H1 (cell line): ENCODE results near the gene NMT2. TPM values are rescaled to one million over a fixed set of nuclear protein-coding genes. Genes with fewer than 3 reads are reported as not detected.

Experiments
- CTCF ChIA-PET: fragments of 300-600 bp; sonication (Branson Sonifier 250); formaldehyde crosslinking; loops from one replicate; lab custom pipeline; 2021; ENCODE audit not compliant: partially characterized antibody; lab: Charles Lee
- POLR2A ChIA-PET: fragments of 300-600 bp; sonication (Branson Sonifier 250); formaldehyde crosslinking; loops from one replicate; lab custom pipeline; 2021; ENCODE audit warnings: inconsistent platforms; ENCODE audit not compliant: partially characterized antibody; lab: Charles Lee
- DNase-seq, 2 experiments: peaks; one replicate each; pipeline versions ENCODE4 v3.0.0 to v3.0.0-alpha.2; 2010 to 2022; ENCODE audit warnings: low spot score in 2 of 2, low read depth in 1 of 2, mixed read lengths in 1 of 2
- FAIRE-seq: peaks from 2 replicates; lab custom pipeline; 2011; peaks lifted over from hg19 to GRCh38; lab: Jason Lieb, UNC
- H2AFZ ChIP-seq: 2 replicates; pipeline ENCODE4 v1.8.1; 2012; ENCODE audit warnings: low read length, inconsistent platforms
- H2AK5ac ChIP-seq: 2 replicates; pipeline ENCODE4 v1.6.1; 2013; ENCODE audit warnings: low read depth, low read length
- H2BK120ac ChIP-seq: replicated peaks from 2 replicates; pipeline ENCODE3; 2013; ENCODE audit warnings: low read depth, low read length, inconsistent platforms
- H2BK12ac ChIP-seq: 2 replicates; pipeline ENCODE4 v1.6.1; 2013; ENCODE audit warnings: low read depth, low read length
- H2BK15ac ChIP-seq: 2 replicates; pipeline ENCODE4 v1.6.1; 2013; ENCODE audit warnings: low read length
- H2BK20ac ChIP-seq: 2 replicates; pipeline ENCODE4 v1.6.1; 2013; ENCODE audit warnings: low read length
- H2BK5ac ChIP-seq: 2 replicates; pipeline ENCODE4 v1.6.1; 2013; ENCODE audit warnings: low read depth, low read length
- H3K14ac ChIP-seq: 2 replicates; pipeline ENCODE4 v1.6.1; 2013; ENCODE audit warnings: inconsistent platforms; ENCODE audit not compliant: insufficient read length
- H3K18ac ChIP-seq: 2 replicates; pipeline ENCODE4 v1.6.1; 2013; ENCODE audit warnings: low read length; ENCODE audit errors: extremely low read depth
- H3K23ac ChIP-seq: 2 replicates; pipeline ENCODE4 v1.6.1; 2013; ENCODE audit warnings: inconsistent platforms; ENCODE audit not compliant: insufficient read length
- H3K23me2 ChIP-seq: 2 replicates; pipeline ENCODE4 v1.6.1; 2013; ENCODE audit warnings: low read depth, low read length
- H3K27ac ChIP-seq: 2 replicates; pipeline ENCODE4 v1.6.1; 2011; ENCODE audit warnings: low read depth, low read length, inconsistent platforms
- H3K27me3 ChIP-seq, 4 experiments: replicated peaks in 1 of 4; 1 replicate in 1 of 4; 2 replicates in 3 of 4; pipeline versions ENCODE4 v1.6.1 to v1.8.1; 2011 to 2013; ENCODE audit warnings: low read length in 3 of 4, mild to moderate bottlenecking in 3 of 4, inconsistent platforms in 2 of 4, mixed read lengths in 2 of 4, moderate library complexity in 1 of 4; ENCODE audit not compliant: control insufficient read depth in 3 of 4, insufficient read depth in 3 of 4; ENCODE audit errors: extremely low read depth in 1 of 4
- H3K36me3 ChIP-seq, 4 experiments: 2 replicates each; pipeline versions ENCODE4 v1.6.1 to v1.8.1; 2011 to 2013; ENCODE audit warnings: mild to moderate bottlenecking in 4 of 4, low read length in 3 of 4, moderate library complexity in 2 of 4, control low read depth in 1 of 4, inconsistent platforms in 1 of 4; ENCODE audit not compliant: insufficient read depth in 4 of 4, control insufficient read depth in 2 of 4
- H3K4ac ChIP-seq: replicated peaks from 2 replicates; pipeline ENCODE3; 2013; ENCODE audit warnings: low read length, low read depth, mixed read lengths, inconsistent platforms; ENCODE audit not compliant: insufficient read length
- H3K4me1 ChIP-seq, 4 experiments: replicated peaks in 1 of 4; 1 replicate in 1 of 4; 2 replicates in 3 of 4; pipeline versions ENCODE4 v1.6.1 to v1.8.1; 2011 to 2013; ENCODE audit warnings: low read length in 3 of 4, inconsistent platforms in 2 of 4, mixed read lengths in 1 of 4; ENCODE audit not compliant: insufficient read depth in 4 of 4, control insufficient read depth in 3 of 4
- H3K4me2 ChIP-seq, 2 experiments: 2 replicates each; pipeline versions ENCODE4 v1.6.1 to v1.8.1; 2011 to 2013; ENCODE audit warnings: low read depth in 2 of 2, low read length in 2 of 2, control low read depth in 1 of 2, inconsistent platforms in 1 of 2, mild to moderate bottlenecking in 1 of 2; ENCODE audit not compliant: insufficient read depth in 1 of 2
- H3K4me3 ChIP-seq, 4 experiments: fragments of 200-600, 300-600 bp in 1 of 4; sonication (generic), shearing (Covaris generic), sonication (Bioruptor Twin) in 1 of 4; 2 replicates each; pipeline versions ENCODE4 v1.5.1 to v1.8.1; 2011 to 2016; ENCODE audit warnings: low read length in 4 of 4, low read depth in 3 of 4, control low read depth in 2 of 4, inconsistent platforms in 2 of 4, mild to moderate bottlenecking in 2 of 4, mixed read lengths in 1 of 4, moderate library complexity in 1 of 4; ENCODE audit not compliant: insufficient read depth in 2 of 4; ENCODE audit errors: extremely low read depth in 1 of 4
- H3K56ac ChIP-seq: replicated peaks from 2 replicates; pipeline ENCODE3; 2013; ENCODE audit warnings: low read depth, mild to moderate bottlenecking, mixed read lengths, low read length, inconsistent platforms; ENCODE audit not compliant: insufficient read length
- H3K79me1 ChIP-seq: 2 replicates; pipeline ENCODE4 v1.6.1; 2013; ENCODE audit warnings: low read depth, low read length, control low read depth
- H3K79me2 ChIP-seq, 2 experiments: 2 replicates each; pipeline versions ENCODE4 v1.6.1 to v1.8.1; 2012 to 2013; ENCODE audit warnings: low read length in 2 of 2, mild to moderate bottlenecking in 2 of 2, inconsistent platforms in 1 of 2; ENCODE audit not compliant: insufficient read depth in 2 of 2, control insufficient read depth in 1 of 2
- H3K9ac ChIP-seq, 4 experiments: replicated peaks in 1 of 4; 1 replicate in 1 of 4; 2 replicates in 3 of 4; pipeline versions ENCODE4 v1.6.1 to v1.8.1; 2011 to 2013; ENCODE audit warnings: low read depth in 3 of 4, low read length in 3 of 4, control low read depth in 2 of 4, mild to moderate bottlenecking in 2 of 4, moderate library complexity in 2 of 4, inconsistent platforms in 1 of 4; ENCODE audit errors: extremely low read depth in 1 of 4
- H3K9me3 ChIP-seq, 2 experiments: 2 replicates each; pipeline versions ENCODE4 v1.6.1 to v1.8.1; 2012 to 2013; ENCODE audit warnings: mild to moderate bottlenecking in 2 of 2, moderate library complexity in 2 of 2, control low read depth in 1 of 2, inconsistent platforms in 1 of 2, low read depth in 1 of 2, low read length in 1 of 2, mixed read lengths in 1 of 2; ENCODE audit not compliant: insufficient read depth in 2 of 2
- H4K20me1 ChIP-seq, 2 experiments: replicated peaks in 1 of 2; 2 replicates each; pipeline versions ENCODE3 to v1.8.1; 2011 to 2013; ENCODE audit warnings: inconsistent platforms in 2 of 2, low read length in 2 of 2, mild to moderate bottlenecking in 1 of 2; ENCODE audit not compliant: insufficient read depth in 2 of 2, control insufficient read depth in 1 of 2
- H4K5ac ChIP-seq: 2 replicates; pipeline ENCODE4 v1.6.1; 2013; ENCODE audit warnings: low read length, low read depth, mixed read lengths, inconsistent platforms; ENCODE audit not compliant: insufficient read length
- H4K8ac ChIP-seq: 2 replicates; pipeline ENCODE4 v1.8.0; 2013; ENCODE audit warnings: mild to moderate bottlenecking, moderate library complexity, low read length, inconsistent platforms; ENCODE audit not compliant: insufficient read depth; ENCODE audit errors: extremely low read depth
- H4K91ac ChIP-seq: replicated peaks from 2 replicates; pipeline ENCODE3; 2013; ENCODE audit warnings: low read length, mixed read lengths, inconsistent platforms; ENCODE audit not compliant: insufficient read length
- CHD1 ChIP-seq: IDR thresholded peaks from 2 replicates; pipeline ENCODE4 v1.6.1; 2012; ENCODE audit warnings: low read depth, low read length, improper control_type of control experiment
- EGR1 ChIP-seq: IDR thresholded peaks from 2 replicates; pipeline ENCODE4 v1.6.1; 2011; ENCODE audit warnings: low read depth, low read length, borderline replicate concordance
- EP300 ChIP-seq, 2 experiments: IDR thresholded peaks; 1 replicate in 1 of 2; 2 replicates in 1 of 2; pipeline ENCODE4 v1.6.1; 2011 to 2012; ENCODE audit warnings: low read depth in 2 of 2, low read length in 2 of 2, mild to moderate bottlenecking in 2 of 2, borderline replicate concordance in 1 of 2, inconsistent platforms in 1 of 2, moderate library complexity in 1 of 2
- EZH2 ChIP-seq: fragments of 200-600 bp; sonication (generic); IDR thresholded peaks from 2 replicates; pipeline ENCODE4 v1.7.1; 2012; ENCODE audit warnings: low read depth, mild to moderate bottlenecking, moderate library complexity, low read length, inconsistent platforms; ENCODE audit not compliant: severe bottlenecking
- FOSL1 ChIP-seq: IDR thresholded peaks from 2 replicates; pipeline ENCODE4 v1.6.1; 2011; ENCODE audit warnings: mild to moderate bottlenecking, low read depth, low read length, moderate library complexity; ENCODE audit not compliant: insufficient read depth
- HDAC2 ChIP-seq, 2 experiments: fragments of 300-600 bp in 1 of 2; sonication (generic) in 1 of 2; IDR thresholded peaks; 2 replicates each; pipeline ENCODE4 v1.6.1; 2011 to 2012; ENCODE audit warnings: low read depth in 2 of 2, low read length in 2 of 2, mild to moderate bottlenecking in 2 of 2, moderate library complexity in 2 of 2, borderline replicate concordance in 1 of 2, inconsistent platforms in 1 of 2
- RBBP5 ChIP-seq: IDR thresholded peaks from 2 replicates; pipeline ENCODE4 v1.7.1; 2012; ENCODE audit warnings: low read depth, mild to moderate bottlenecking, inconsistent platforms, low read length, moderate library complexity, borderline replicate concordance
- RFX5 ChIP-seq: IDR thresholded peaks from 2 replicates; pipeline ENCODE4 v1.6.1; 2011; ENCODE audit warnings: low read depth, low read length, improper control_type of control experiment, borderline replicate concordance
- SAP30 ChIP-seq: fragments of 300-600 bp; sonication (generic); IDR thresholded peaks from 2 replicates; pipeline ENCODE4 v1.7.1; 2012; ENCODE audit warnings: low read length, moderate library complexity, mild to moderate bottlenecking, inconsistent platforms; ENCODE audit not compliant: insufficient read depth, insufficient replicate concordance
- SIN3A ChIP-seq, 2 experiments: IDR thresholded peaks in 1 of 2; conservative IDR thresholded peaks in 1 of 2; 2 replicates each; pipeline ENCODE4 v1.6.1; 2011 to 2012; ENCODE audit warnings: low read length in 2 of 2, improper control_type of control experiment in 1 of 2, low read depth in 1 of 2, mild to moderate bottlenecking in 1 of 2
- SIX5 ChIP-seq: IDR thresholded peaks from 2 replicates; pipeline ENCODE4 v1.6.1; 2011; ENCODE audit warnings: mild to moderate bottlenecking, low read depth, low read length
- SUZ12 ChIP-seq: fragments of 200-600 bp; sonication (generic); IDR thresholded peaks from 2 replicates; pipeline ENCODE4 v1.6.1; 2012; ENCODE audit warnings: mild to moderate bottlenecking, inconsistent platforms, low read length, moderate library complexity, mixed read lengths
- TEAD4 ChIP-seq: IDR thresholded peaks from 2 replicates; pipeline ENCODE4 v1.6.1; 2012; ENCODE audit warnings: low read depth, low read length, inconsistent platforms, mixed read lengths
- WGBS, 2 experiments: shearing (Covaris generic) in 1 of 2; methylation state at CpG; one replicate each; pipeline versions ENCODE4 v1.1.6 to v1.1.7; 2013 to 2015; ENCODE audit warnings: low lambda C conversion rate in 2 of 2, mixed read lengths in 2 of 2, inconsistent platforms in 1 of 2, low coverage in 1 of 2, missing lambda C conversion rate in 1 of 2; ENCODE audit not compliant: insufficient replicate concordance in 2 of 2, insufficient coverage in 1 of 2, insufficient read length in 1 of 2; ENCODE audit errors: extremely low coverage in 1 of 2, missing lambda C conversion rate in 1 of 2; 5-methylcytosine and 5-hydroxymethylcytosine counted together
- polyA plus RNA-seq, 7 experiments: library from polyadenylated mRNA; depleted of rRNA in 3 of 7; stranded (reverse) in 5 of 7; unstranded in 2 of 7; fragments of >200 nt in 5 of 7; fragments of 200-250 nt in 2 of 7; gene quantifications; 1 replicate in 5 of 7; 2 replicates in 1 of 7; 4 replicates in 1 of 7; pipeline versions ENCODE4 v1.2.1 to v1.2.3, GENCODE V29; 2011 to 2013; ENCODE audit warnings: missing spikeins in 2 of 7, mixed read lengths in 2 of 7
- total RNA-seq: library from RNA; stranded (reverse); fragmentation: NEBNext Ultra II Directional; extraction: Animal tissue kit (Norgen Biotek cat#: 25700); gene quantifications from 2 replicates; pipeline ENCODE4 v1.2.1, GENCODE V29; 2021

The NMT2 gene
- total and polyA plus RNA-seq, 2 of the 8 experiments (the other 6 are each of a cell fraction or from before 2014, with no cell fraction given), result 4.4 to 15.4 TPM

DNA sequence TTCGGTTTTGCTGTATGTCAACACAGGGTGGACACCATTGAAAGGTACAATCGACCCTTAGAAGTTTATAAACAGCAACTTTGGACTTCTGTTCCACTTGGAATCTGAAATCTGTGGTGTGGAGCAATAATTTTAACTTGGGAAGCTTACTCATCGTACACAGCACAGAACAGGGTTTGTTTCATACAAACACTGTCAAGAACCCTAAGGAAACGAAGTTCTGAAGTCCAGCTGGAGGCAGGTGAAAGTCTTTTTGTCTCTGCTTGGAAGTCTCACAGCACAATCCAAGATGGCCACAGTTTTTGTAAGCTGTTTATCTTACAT is 31.5 kb downstream of the NMT2 start:
- H3K27me3 ChIP-seq, result no peaks in the 10 kb centered on the region

More for the DNA sequence above, 31.5 kb downstream of the NMT2 start:
- Histone ChIP-seq H4K20me1 (no peaks in the 10 kb centered on the region), H3K14ac (no peak overlapping the region), H3K9me3 (no peaks in the 10 kb centered on the region), H2BK120ac (no peak overlapping the region), H3K4me1 (no peaks in the 10 kb centered on the region), H4K8ac (no peak overlapping the region), H2BK12ac (no peak overlapping the region), H3K4ac (no peak overlapping the region), H3K4me3 (no peak overlapping the region), H3K79me1 (no peaks in the 10 kb centered on the region), H2AFZ (no peak overlapping the region), H3K4me2 (no peak overlapping the region), H3K23ac (no peak overlapping the region), H3K27ac (no peak overlapping the region), H3K23me2 (no peaks in the 10 kb centered on the region), H3K56ac (no peak overlapping the region), H2AK5ac (no peak overlapping the region), H2BK20ac (no peak overlapping the region), H2BK5ac (no peak overlapping the region), H4K5ac (no peak overlapping the region), H3K18ac (no peak overlapping the region), H3K9ac (no peak overlapping the region), H2BK15ac (no peak overlapping the region), H4K91ac (no peak overlapping the region), H3K79me2 (no peaks in the 10 kb centered on the region), H3K36me3 (peaks cover 0 to 12% (median 9%) of the 10 kb centered on the region in 4 experiments; a peak in 6 of 8 replicates)
- WGBS, 2 experiments, result 80% methylated on average over 4 of the region's 4 CpGs; no CpG with 5 or more reads in 1 of the 2 experiments
- TF ChIP-seq SUZ12, result no peak
- TF ChIP-seq EGR1, result no peak
- TF ChIP-seq EP300 (IDR thresholded peaks at IDR 0.05; ENCODE audit: borderline replicate concordance in 1 of 2, low read depth in 2 of 2, low read length in 2 of 2), result no peak
- TF ChIP-seq RBBP5, result no peak
- TF ChIP-seq HDAC2 (IDR thresholded peaks at IDR 0.05; ENCODE audit: borderline replicate concordance in 1 of 2, low read depth in 2 of 2, low read length in 2 of 2), result no peak
- no peak for TF ChIP-seq EZH2
- no peak for TF ChIP-seq RFX5
- no peak for TF ChIP-seq SIX5
- no peak for TF ChIP-seq FOSL1
- TF ChIP-seq SIN3A (conservative IDR thresholded peaks at IDR 0.05 in 1 of 2, IDR thresholded peaks at IDR 0.05 in 1 of 2; ENCODE audit: low read depth in 1 of 2, low read length in 2 of 2), result no peak
- no peak for TF ChIP-seq SAP30
- TF ChIP-seq CHD1, result no peak
- no peak for TF ChIP-seq TEAD4
- FAIRE-seq (no peak), DNase-seq (no peak)
- ChIA-PET POLR2A (no interaction called here), CTCF (no interaction called here)
